ENCODE measurements around the gene SIRPB1.

GRCh38 chr20:1660246-1660645, 40.4 kb upstream of the SIRPB1 start:
- TF ChIP-seq CTCF (conservative IDR thresholded peaks at IDR 0.05; ENCODE audit: low read depth, low read length) (no peak), EZH2 (IDR thresholded peaks at IDR 0.05; ENCODE audit: borderline replicate concordance, low read depth, low read length, poor library complexity, severe bottlenecking) (no peak)

All from A673 (cell line).